MCF 10A (cell line): ENCODE results near the gene EXOC4. TPM values are rescaled to one million over a fixed set of nuclear protein-coding genes. Genes with fewer than 3 reads are reported as not detected.

Experiments used
- BruUV-seq: library from RNA; stranded (reverse); fragments of 400-500 nt; replicated peaks from 2 replicates; lab custom pipeline; 2021; lab: Mats Ljungman, UMichigan
- CTCF ChIA-PET: fragments of 300-600 bp; sonication (Branson Sonifier 250); formaldehyde crosslinking; extraction: SDS; loops from one replicate; lab custom pipeline; 2021; ENCODE audit warnings: antibody characterized with exemption, inconsistent platforms; lab: Yijun Ruan, JAX
- POLR2A ChIA-PET: fragments of 300-600, 350-650 bp; sonication (Branson Sonifier 250); formaldehyde crosslinking; extraction: SDS; loops from one replicate; lab custom pipeline; 2020; ENCODE audit warnings: antibody characterized with exemption, inconsistent platforms; lab: Yijun Ruan, JAX
- DNase-seq: peaks from one replicate; pipeline ENCODE4 v3.0.0-alpha.2; 2018; ENCODE audit not compliant: unreplicated experiment
- H3K27ac Mint-ChIP-seq: one replicate; pipeline ENCODE4 v1.8.0; 2022; ENCODE audit warnings: mild to moderate bottlenecking, low read depth, mixed read lengths; ENCODE audit not compliant: unreplicated experiment
- H3K27me3 Mint-ChIP-seq: one replicate; pipeline ENCODE4 v1.8.0; 2022; ENCODE audit warnings: mixed read lengths; ENCODE audit not compliant: insufficient read depth, unreplicated experiment
- H3K36me3 Mint-ChIP-seq: one replicate; pipeline ENCODE4 v1.8.0; 2022; ENCODE audit warnings: mild to moderate bottlenecking, moderate library complexity, mixed read lengths; ENCODE audit not compliant: insufficient read depth, unreplicated experiment
- H3K4me1 Mint-ChIP-seq: one replicate; pipeline ENCODE4 v1.8.0; 2022; ENCODE audit warnings: mixed read lengths; ENCODE audit not compliant: insufficient read depth, unreplicated experiment
- H3K4me3 Mint-ChIP-seq: one replicate; pipeline ENCODE4 v1.8.0; 2022; ENCODE audit warnings: mild to moderate bottlenecking, moderate library complexity, mixed read lengths; ENCODE audit not compliant: unreplicated experiment
- H3K9me3 Mint-ChIP-seq: one replicate; pipeline ENCODE4 v1.8.0; 2022; ENCODE audit warnings: mixed read lengths; ENCODE audit not compliant: unreplicated experiment
- CTCF ChIP-seq: fragments of 200-600 bp; IDR thresholded peaks from one replicate; pipeline ENCODE4 v1.8.0; 2022; ENCODE audit warnings: antibody characterized with exemption, mild to moderate bottlenecking; ENCODE audit not compliant: unreplicated experiment
- intact Hi-C: fragments of 100-400 bp; cut with micrococcal nuclease; formaldehyde crosslinking; loops from 2 replicates; pipeline ENCODE4 v1.14.1; 2022
- total RNA-seq: library from RNA; stranded (reverse); gene quantifications from 2 replicates; pipeline ENCODE4 v1.2.3, GENCODE V29; 2022

Gene EXOC4
- total RNA-seq, 1 experiment from 2014 or later: 105 TPM

- no TSS peak for BruUV-seq
- no peaks in the 10 kb centered on the region for H3K4me1 Mint-ChIP-seq
- peaks cover 12% of the 10 kb centered on the region for H3K36me3 Mint-ChIP-seq
- no peak for DNase-seq
- CTCF ChIA-PET: no interaction called here
- no peak overlapping the region for H3K4me3 Mint-ChIP-seq
- no peaks in the 10 kb centered on the region for H3K9me3 Mint-ChIP-seq
- intact Hi-C loops: no loop called here
- TF ChIP-seq CTCF: no peak
- H3K27ac Mint-ChIP-seq: no peak overlapping the region
- H3K27me3 Mint-ChIP-seq: no peaks in the 10 kb centered on the region
- POLR2A ChIA-PET: no interaction called here
Measured at GRCh38 chr7:133999178-133999577, 746.3 kb downstream of the EXOC4 start.

- no peak for TF ChIP-seq CTCF
- CTCF ChIA-PET: interaction anchor here (0.5 kb wide), 1 partner anchor 246 kb away, joined by 4 read pairs; no protein-coding TSS in a partner anchor
- no peak overlapping the region for H3K4me3 Mint-ChIP-seq
- no peaks in the 10 kb centered on the region for H3K9me3 Mint-ChIP-seq
- POLR2A ChIA-PET: no interaction called here
- no peaks in the 10 kb centered on the region for H3K4me1 Mint-ChIP-seq
- no peaks in the 10 kb centered on the region for H3K27me3 Mint-ChIP-seq
- H3K27ac Mint-ChIP-seq: no peak overlapping the region
- intact Hi-C loops: no loop called here
- BruUV-seq: no TSS peak
- H3K36me3 Mint-ChIP-seq: peaks cover 12% of the 10 kb centered on the region
- DNase-seq: no peak
Measured at GRCh38 chr7:134004829-134005505, 752.1 kb downstream of the EXOC4 start.

GRCh38 chr7:134009314-134010110 lies 756.6 kb downstream of the EXOC4 start:
- Mint-ChIP-seq H3K4me1 (no peaks in the 10 kb centered on the region), H3K36me3 (peaks cover 17% of the 10 kb centered on the region), H3K4me3 (no peak overlapping the region), H3K27me3 (no peaks in the 10 kb centered on the region), H3K9me3 (no peaks in the 10 kb centered on the region), H3K27ac (no peak overlapping the region)
- ChIA-PET CTCF (interaction anchor here (0.6 to 0.8 kb wide), 2 partner anchors 131 to 156 kb away, joined by 3 read pairs; no protein-coding TSS in a partner anchor), POLR2A (no interaction called here)
- DNase-seq: no peak
- no peak for TF ChIP-seq CTCF
- intact Hi-C loops: loop anchor here (10.0 kb wide), 1 partner anchor 575 kb away; no protein-coding TSS in a partner anchor
- BruUV-seq: no TSS peak

- H3K36me3 Mint-ChIP-seq: peaks cover 11% of the 10 kb centered on the region
Measured at GRCh38 chr7:134013249-134013648, 760.4 kb downstream of the EXOC4 start.

More at GRCh38 chr7:134013249-134013648, 760.4 kb downstream of the EXOC4 start:
- CTCF ChIA-PET: no interaction called here
- Mint-ChIP-seq H3K4me3 (no peak overlapping the region), H3K27me3 (no peaks in the 10 kb centered on the region), H3K4me1 (no peaks in the 10 kb centered on the region), H3K27ac (no peak overlapping the region), H3K9me3 (no peaks in the 10 kb centered on the region)
- DNase-seq: no peak
- no peak for TF ChIP-seq CTCF
- POLR2A ChIA-PET: no interaction called here
- no TSS peak for BruUV-seq
- intact Hi-C loops: loop anchor here (10.0 kb wide), 1 partner anchor 578 kb away; no protein-coding TSS in a partner anchor
